ENCODE data around the gene SLC16A7. TPM values are rescaled to one million over a fixed set of nuclear protein-coding genes. Genes with fewer than 3 reads are reported as not detected.

Gene SLC16A7
- total and polyA plus RNA-seq, 9 donors = 2.0 to 21.9 (median 13.7) TPM

GRCh38 chr12:59710964-59711363 lies 115.1 kb downstream of the SLC16A7 start:
- Histone ChIP-seq H3K36me3 (no peaks in the 10 kb centered on the region), H3K27ac (no peak overlapping the region), H3K27me3 (no peaks in the 10 kb centered on the region), H3K4me1 (ENCODE audit: insufficient read depth) (no peaks in the 10 kb centered on the region), H3K9me3 (no peaks in the 10 kb centered on the region), H3K4me3 (no peak overlapping the region)
- intact Hi-C loops (cut with DNase I) = no loop called here
- no peak for DNase-seq
- WGBS, 3 donors = 91 to 100% (median 98%) methylated on average over 2 of the region's 2 CpGs
- TF ChIP-seq EP300 (IDR thresholded peaks at IDR 0.05) = no peak
- no peak for TF ChIP-seq POLR2A (IDR thresholded peaks at IDR 0.05)
- no peak for TF ChIP-seq CTCF (IDR thresholded peaks at IDR 0.05)

- Histone ChIP-seq H3K27ac (no peak overlapping the region), H3K4me1 (ENCODE audit: insufficient read depth) (no peaks in the 10 kb centered on the region), H3K9me3 (no peaks in the 10 kb centered on the region), H3K27me3 (no peaks in the 10 kb centered on the region), H3K36me3 (no peaks in the 10 kb centered on the region), H3K4me3 (no peak overlapping the region)
- DNase-seq = no peak
- TF ChIP-seq CTCF (IDR thresholded peaks at IDR 0.05) (no peak), EP300 (IDR thresholded peaks at IDR 0.05) (no peak), POLR2A (IDR thresholded peaks at IDR 0.05) (no peak)
- intact Hi-C loops (cut with DNase I) = no loop called here
- 95 to 99% (median 97%) methylated on average over 2 of the region's 2 CpGs for WGBS, 3 donors
Observed at GRCh38 chr12:59715434-59715833, 119.6 kb downstream of the SLC16A7 start.

GRCh38 chr12:59716043-59716442 lies 120.2 kb downstream of the SLC16A7 start:
- DNase-seq = no peak
- Histone ChIP-seq H3K4me1 (ENCODE audit: insufficient read depth) (no peaks in the 10 kb centered on the region), H3K27me3 (no peaks in the 10 kb centered on the region), H3K36me3 (no peaks in the 10 kb centered on the region), H3K27ac (no peak overlapping the region), H3K4me3 (no peak overlapping the region), H3K9me3 (no peaks in the 10 kb centered on the region)
- intact Hi-C loops (cut with DNase I) = no loop called here
- TF ChIP-seq POLR2A (IDR thresholded peaks at IDR 0.05) (no peak), CTCF (IDR thresholded peaks at IDR 0.05) (no peak), EP300 (IDR thresholded peaks at IDR 0.05) (no peak)
- 81 to 96% (median 90%) methylated on average over 4 of the region's 4 CpGs for WGBS, 3 donors

GRCh38 chr12:59717436-59717835 lies 121.6 kb downstream of the SLC16A7 start:
- no peak for DNase-seq
- H3K4me3 ChIP-seq = no peak overlapping the region
- 58 to 62% (median 59%) methylated on average over 2 of the region's 2 CpGs for WGBS, 3 donors

More at GRCh38 chr12:59717436-59717835, 121.6 kb downstream of the SLC16A7 start:
- no peak overlapping the region for H3K27ac ChIP-seq
- no peaks in the 10 kb centered on the region for H3K36me3 ChIP-seq
- no peaks in the 10 kb centered on the region for H3K4me1 ChIP-seq (ENCODE audit: insufficient read depth)
- TF ChIP-seq EP300 (IDR thresholded peaks at IDR 0.05) (no peak), POLR2A (IDR thresholded peaks at IDR 0.05) (no peak), CTCF (IDR thresholded peaks at IDR 0.05) (no peak)
- no peaks in the 10 kb centered on the region for H3K9me3 ChIP-seq
- intact Hi-C loops (cut with DNase I) = no loop called here
- H3K27me3 ChIP-seq = no peaks in the 10 kb centered on the region

All from ovary (tissue), 9 donors.